Neural cell (in vitro differentiated cells): ENCODE measurements around the gene MEN1.
A peak's percentile ranks its signal among the peaks of the same experiment; 100 is the strongest.

Experiments
- CTCF ChIP-seq: fragments of 450-650 bp; IDR thresholded peaks from 2 replicates; pipeline ENCODE4 v1.5.1; 2014; ENCODE audit warnings: antibody characterized with exemption, mild to moderate bottlenecking, moderate library complexity; ENCODE audit not compliant: poor library complexity, severe bottlenecking
- POLR2AphosphoS5 ChIP-seq: IDR thresholded peaks from 2 replicates; pipeline ENCODE4 v1.6.1; 2012
- TF ChIP-seq, protein P1 (sequence below): IDR thresholded peaks from 2 replicates; pipeline ENCODE4 v1.6.1; 2012; ENCODE audit warnings: borderline replicate concordance

GRCh38 chr11:64778473-64779298, 31.7 kb downstream of the MEN1 start, which contains the start of gene SF1:
- TF ChIP-seq POLR2AphosphoS5 (peak; percentile 94), CTCF (peak; percentile 65)
- TF ChIP-seq, protein P1, sequence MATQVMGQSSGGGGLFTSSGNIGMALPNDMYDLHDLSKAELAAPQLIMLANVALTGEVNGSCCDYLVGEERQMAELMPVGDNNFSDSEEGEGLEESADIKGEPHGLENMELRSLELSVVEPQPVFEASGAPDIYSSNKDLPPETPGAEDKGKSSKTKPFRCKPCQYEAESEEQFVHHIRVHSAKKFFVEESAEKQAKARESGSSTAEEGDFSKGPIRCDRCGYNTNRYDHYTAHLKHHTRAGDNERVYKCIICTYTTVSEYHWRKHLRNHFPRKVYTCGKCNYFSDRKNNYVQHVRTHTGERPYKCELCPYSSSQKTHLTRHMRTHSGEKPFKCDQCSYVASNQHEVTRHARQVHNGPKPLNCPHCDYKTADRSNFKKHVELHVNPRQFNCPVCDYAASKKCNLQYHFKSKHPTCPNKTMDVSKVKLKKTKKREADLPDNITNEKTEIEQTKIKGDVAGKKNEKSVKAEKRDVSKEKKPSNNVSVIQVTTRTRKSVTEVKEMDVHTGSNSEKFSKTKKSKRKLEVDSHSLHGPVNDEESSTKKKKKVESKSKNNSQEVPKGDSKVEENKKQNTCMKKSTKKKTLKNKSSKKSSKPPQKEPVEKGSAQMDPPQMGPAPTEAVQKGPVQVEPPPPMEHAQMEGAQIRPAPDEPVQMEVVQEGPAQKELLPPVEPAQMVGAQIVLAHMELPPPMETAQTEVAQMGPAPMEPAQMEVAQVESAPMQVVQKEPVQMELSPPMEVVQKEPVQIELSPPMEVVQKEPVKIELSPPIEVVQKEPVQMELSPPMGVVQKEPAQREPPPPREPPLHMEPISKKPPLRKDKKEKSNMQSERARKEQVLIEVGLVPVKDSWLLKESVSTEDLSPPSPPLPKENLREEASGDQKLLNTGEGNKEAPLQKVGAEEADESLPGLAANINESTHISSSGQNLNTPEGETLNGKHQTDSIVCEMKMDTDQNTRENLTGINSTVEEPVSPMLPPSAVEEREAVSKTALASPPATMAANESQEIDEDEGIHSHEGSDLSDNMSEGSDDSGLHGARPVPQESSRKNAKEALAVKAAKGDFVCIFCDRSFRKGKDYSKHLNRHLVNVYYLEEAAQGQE: peak; percentile 73
